Mammary epithelial cell (primary cell): ENCODE measurements around the gene SIX2.

Experiments
- EZH2 ChIP-seq: IDR thresholded peaks from 2 replicates; pipeline ENCODE4 v1.6.1; 2012; ENCODE audit warnings: low read length, inconsistent platforms, borderline replicate concordance
- TF ChIP-seq, protein P1 (sequence below), 2 donors: IDR thresholded peaks in 1 of 2; conservative IDR thresholded peaks in 1 of 2; 2 replicates each; pipeline ENCODE4 v1.5.1; 2011 to 2012; ENCODE audit warnings: inconsistent platforms in 2 of 2, low read length in 2 of 2, mild to moderate bottlenecking in 2 of 2, control low read depth in 1 of 2, low read depth in 1 of 2; ENCODE audit not compliant: insufficient read depth in 1 of 2; ENCODE audit errors: extremely low read depth in 1 of 2

DNA sequence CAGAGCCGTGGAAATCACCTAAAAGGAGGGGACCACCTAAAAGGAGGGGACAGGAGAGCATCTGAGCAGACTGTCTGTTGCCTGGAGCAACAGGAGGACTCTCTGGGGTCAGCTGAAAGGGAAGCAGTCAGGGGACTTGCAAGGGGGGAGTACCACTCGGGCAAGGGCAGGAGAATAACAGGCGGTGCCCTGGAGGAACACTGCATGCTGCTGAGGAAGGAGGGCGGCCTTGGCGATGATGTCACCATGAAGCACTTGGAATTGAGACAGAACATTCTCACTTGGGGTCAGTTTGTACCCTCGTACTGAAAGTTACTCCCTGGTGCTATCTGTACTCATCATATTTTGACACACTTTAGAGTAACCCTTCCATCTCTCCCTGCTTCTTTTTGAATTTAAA lies 49.4 kb downstream of the SIX2 start:
- TF ChIP-seq, protein P1, sequence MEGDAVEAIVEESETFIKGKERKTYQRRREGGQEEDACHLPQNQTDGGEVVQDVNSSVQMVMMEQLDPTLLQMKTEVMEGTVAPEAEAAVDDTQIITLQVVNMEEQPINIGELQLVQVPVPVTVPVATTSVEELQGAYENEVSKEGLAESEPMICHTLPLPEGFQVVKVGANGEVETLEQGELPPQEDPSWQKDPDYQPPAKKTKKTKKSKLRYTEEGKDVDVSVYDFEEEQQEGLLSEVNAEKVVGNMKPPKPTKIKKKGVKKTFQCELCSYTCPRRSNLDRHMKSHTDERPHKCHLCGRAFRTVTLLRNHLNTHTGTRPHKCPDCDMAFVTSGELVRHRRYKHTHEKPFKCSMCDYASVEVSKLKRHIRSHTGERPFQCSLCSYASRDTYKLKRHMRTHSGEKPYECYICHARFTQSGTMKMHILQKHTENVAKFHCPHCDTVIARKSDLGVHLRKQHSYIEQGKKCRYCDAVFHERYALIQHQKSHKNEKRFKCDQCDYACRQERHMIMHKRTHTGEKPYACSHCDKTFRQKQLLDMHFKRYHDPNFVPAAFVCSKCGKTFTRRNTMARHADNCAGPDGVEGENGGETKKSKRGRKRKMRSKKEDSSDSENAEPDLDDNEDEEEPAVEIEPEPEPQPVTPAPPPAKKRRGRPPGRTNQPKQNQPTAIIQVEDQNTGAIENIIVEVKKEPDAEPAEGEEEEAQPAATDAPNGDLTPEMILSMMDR (conservative IDR thresholded peaks at IDR 0.05 in 1 of 2, IDR thresholded peaks at IDR 0.05 in 1 of 2; ENCODE audit: extremely low read depth in 1 of 2, insufficient read depth in 1 of 2, low read depth in 1 of 2, low read length in 2 of 2), result no peak
- no peak for TF ChIP-seq EZH2
